ENCODE results near the gene KCNE3.

Gene KCNE3

GRCh38 chr11:74437441-74438042 lies 29.8 kb downstream of the KCNE3 start:
- Histone ChIP-seq H3K4me1 (ENCODE audit: low read length) (peaks cover 10% of the 10 kb centered on the region; the same call in 1 of the 2 replicates), H2AFZ (ENCODE audit: low read depth, low read length) (no peak overlapping the region)

GRCh38 chr11:74434528-74434927 lies 32.8 kb downstream of the KCNE3 start:
- no peak overlapping the region for H3K27ac ChIP-seq (ENCODE audit: low read length)
- H3K9ac ChIP-seq (ENCODE audit: low read length), result no peak overlapping the region

More at GRCh38 chr11:74437441-74438042, 29.8 kb downstream of the KCNE3 start:
- Histone ChIP-seq H3K79me2 (ENCODE audit: low read length) (no peaks in the 10 kb centered on the region), H3K9ac (ENCODE audit: low read length) (no peak overlapping the region), H4K20me1 (ENCODE audit: insufficient read depth, low read length) (no peaks in the 10 kb centered on the region), H3K36me3 (replicated peaks; ENCODE audit: low read depth, low read length) (no peaks in the 10 kb centered on the region), H3K27ac (ENCODE audit: low read length) (no peak overlapping the region), H3K9me3 (ENCODE audit: insufficient read depth, low read length) (no peaks in the 10 kb centered on the region), H3K27me3 (ENCODE audit: low read depth, low read length) (no peaks in the 10 kb centered on the region), H3K4me2 (ENCODE audit: low read length) (no peak overlapping the region), H3K4me3 (ENCODE audit: low read length) (no peak overlapping the region)
- TF ChIP-seq EZH2phosphoT487 (IDR thresholded peaks at IDR 0.05; ENCODE audit: low read depth) (no peak), CTCF (IDR thresholded peaks at IDR 0.05; ENCODE audit: low read depth, low read length) (no peak)

GRCh38 chr11:74429205-74429604 lies 38.1 kb downstream of the KCNE3 start:
- Histone ChIP-seq H3K27ac (ENCODE audit: low read length) (no peak overlapping the region), H4K20me1 (ENCODE audit: insufficient read depth, low read length) (no peaks in the 10 kb centered on the region), H3K36me3 (replicated peaks; ENCODE audit: low read depth, low read length) (no peaks in the 10 kb centered on the region), H3K4me1 (ENCODE audit: low read length) (peaks cover 4% of the 10 kb centered on the region; the same call in 1 of the 2 replicates), H3K27me3 (ENCODE audit: low read depth, low read length) (no peaks in the 10 kb centered on the region), H3K4me2 (ENCODE audit: low read length) (no peak overlapping the region), H3K79me2 (ENCODE audit: low read length) (no peaks in the 10 kb centered on the region), H2AFZ (ENCODE audit: low read depth, low read length) (no peak overlapping the region), H3K9me3 (ENCODE audit: insufficient read depth, low read length) (0 out of 2 replicates have a peak, but pooled peaks cover 7% of the 10 kb centered on the region), H3K9ac (ENCODE audit: low read length) (no peak overlapping the region), H3K4me3 (ENCODE audit: low read length) (no peak overlapping the region)
- no peak for TF ChIP-seq EZH2phosphoT487 (IDR thresholded peaks at IDR 0.05; ENCODE audit: low read depth)
- no peak for TF ChIP-seq CTCF (IDR thresholded peaks at IDR 0.05; ENCODE audit: low read depth, low read length)

More at GRCh38 chr11:74434528-74434927, 32.8 kb downstream of the KCNE3 start:
- Histone ChIP-seq H3K4me3 (ENCODE audit: low read length) (no peak overlapping the region), H3K4me2 (ENCODE audit: low read length) (peak overlapping the region; percentile 47), H3K27me3 (ENCODE audit: low read depth, low read length) (no peaks in the 10 kb centered on the region), H4K20me1 (ENCODE audit: insufficient read depth, low read length) (no peaks in the 10 kb centered on the region), H3K9me3 (ENCODE audit: insufficient read depth, low read length) (no peaks in the 10 kb centered on the region), H3K36me3 (replicated peaks; ENCODE audit: low read depth, low read length) (no peaks in the 10 kb centered on the region), H3K79me2 (ENCODE audit: low read length) (no peaks in the 10 kb centered on the region), H2AFZ (ENCODE audit: low read depth, low read length) (peak overlapping the region; percentile 32; the same call in 1 of the 2 replicates), H3K4me1 (ENCODE audit: low read length) (peaks cover 10% of the 10 kb centered on the region; the same call in 1 of the 2 replicates)
- no peak for TF ChIP-seq CTCF (IDR thresholded peaks at IDR 0.05; ENCODE audit: low read depth, low read length)
- no peak for TF ChIP-seq EZH2phosphoT487 (IDR thresholded peaks at IDR 0.05; ENCODE audit: low read depth)

- H3K36me3 ChIP-seq (replicated peaks; ENCODE audit: low read depth, low read length), result no peaks in the 10 kb centered on the region
- no peak for TF ChIP-seq EZH2phosphoT487 (IDR thresholded peaks at IDR 0.05; ENCODE audit: low read depth)
- TF ChIP-seq CTCF (IDR thresholded peaks at IDR 0.05; ENCODE audit: low read depth, low read length), result no peak
- no peak overlapping the region for H2AFZ ChIP-seq (ENCODE audit: low read depth, low read length)
- H3K4me3 ChIP-seq (ENCODE audit: low read length), result no peak overlapping the region
- H3K9ac ChIP-seq (ENCODE audit: low read length), result no peak overlapping the region
- H4K20me1 ChIP-seq (ENCODE audit: insufficient read depth, low read length), result no peaks in the 10 kb centered on the region
- no peak overlapping the region for H3K27ac ChIP-seq (ENCODE audit: low read length)
- H3K9me3 ChIP-seq (ENCODE audit: insufficient read depth, low read length), result 0 out of 2 replicates have a peak, but pooled peaks cover 7% of the 10 kb centered on the region
- no peak overlapping the region for H3K4me2 ChIP-seq (ENCODE audit: low read length)
- H3K27me3 ChIP-seq (ENCODE audit: low read depth, low read length), result no peaks in the 10 kb centered on the region; the same call in 1 of the 2 replicates
- no peaks in the 10 kb centered on the region for H3K4me1 ChIP-seq (ENCODE audit: low read length)
- H3K79me2 ChIP-seq (ENCODE audit: low read length), result no peaks in the 10 kb centered on the region
Observed at GRCh38 chr11:74427384-74427886, 39.9 kb downstream of the KCNE3 start.
